PC-9 (cell line): ENCODE results near the gene ASPDH.

Experiments used
- CTCF ChIP-seq: fragments of 200-600 bp; sonication (generic); conservative IDR thresholded peaks from 2 replicates; pipeline ENCODE4 v1.6.1; 2017; ENCODE audit warnings: mixed run types, antibody characterized with exemption, mild to moderate bottlenecking, moderate library complexity
- EZH2 ChIP-seq: fragments of 200-600 bp; sonication (generic); IDR thresholded peaks from 2 replicates; pipeline ENCODE4 v1.8.0; 2017; ENCODE audit warnings: antibody characterized with exemption, low read depth

GRCh38 chr19:50536662-50537305 is 23.1 kb upstream of the ASPDH start:
- TF ChIP-seq CTCF (no peak), EZH2 (no peak)
